NT2/D1 (cell line): ENCODE measurements around the gene ESRRG.

ENCODE experiments used
- YY1 ChIP-seq: IDR thresholded peaks from 2 replicates; pipeline ENCODE4 v1.6.1; 2011; ENCODE audit not compliant: insufficient read length, insufficient read depth
- ZNF274 ChIP-seq: IDR thresholded peaks from 2 replicates; pipeline ENCODE4 v1.6.1; 2011; ENCODE audit warnings: mild to moderate bottlenecking, low read depth, low read length

DNA sequence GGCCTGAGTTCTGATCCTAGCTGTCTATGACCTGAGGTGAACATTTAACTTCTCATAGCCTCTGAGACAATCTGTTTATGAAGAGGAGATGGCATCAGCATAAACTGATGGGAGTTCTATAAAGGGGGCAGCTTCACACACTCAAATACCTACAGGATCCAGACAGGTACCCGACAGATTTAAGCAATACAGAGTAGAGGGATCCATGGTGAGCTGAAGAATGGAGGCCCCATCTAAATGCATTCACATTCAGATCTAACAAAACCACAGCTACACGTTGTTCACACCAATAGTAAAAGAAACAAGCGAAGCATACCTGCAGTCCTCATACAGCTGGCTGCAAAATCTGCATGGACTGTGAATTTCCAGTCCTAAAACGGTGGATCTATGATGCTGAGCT, 48.7 kb upstream of the ESRRG start:
- TF ChIP-seq ZNF274 (no peak), YY1 (no peak)
